Glutamatergic neuron (in vitro differentiated cells): ENCODE data around the gene PAK5. TPM values are rescaled to one million over a fixed set of nuclear protein-coding genes. Genes with fewer than 3 reads are reported as not detected.

Experiments
- DNase-seq: peaks from one replicate; pipeline ENCODE4 v3.0.0; 2022
- H3K27ac Mint-ChIP-seq: one replicate; pipeline ENCODE4 v1.8.0; 2020; ENCODE audit warnings: mild to moderate bottlenecking, mixed read lengths, inconsistent platforms; ENCODE audit not compliant: unreplicated experiment
- H3K27me3 Mint-ChIP-seq: one replicate; pipeline ENCODE4 v1.8.0; 2020; ENCODE audit warnings: mild to moderate bottlenecking, moderate library complexity, mixed read lengths, inconsistent platforms; ENCODE audit not compliant: unreplicated experiment
- H3K36me3 Mint-ChIP-seq: one replicate; pipeline ENCODE4 v1.8.0; 2020; ENCODE audit warnings: mild to moderate bottlenecking, mixed read lengths, inconsistent platforms; ENCODE audit not compliant: unreplicated experiment
- H3K4me1 Mint-ChIP-seq: one replicate; pipeline ENCODE4 v1.8.0; 2020; ENCODE audit warnings: mild to moderate bottlenecking, low read depth, mixed read lengths, inconsistent platforms; ENCODE audit not compliant: unreplicated experiment
- H3K4me3 Mint-ChIP-seq: one replicate; pipeline ENCODE4 v1.8.0; 2020; ENCODE audit warnings: mild to moderate bottlenecking, mixed read lengths, inconsistent platforms; ENCODE audit not compliant: unreplicated experiment
- H3K9me3 Mint-ChIP-seq: one replicate; pipeline ENCODE4 v1.8.0; 2020; ENCODE audit warnings: mild to moderate bottlenecking, moderate library complexity, mixed read lengths, inconsistent platforms; ENCODE audit not compliant: unreplicated experiment
- CTCF ChIP-seq: fragments of 200-600 bp; sonication (generic); IDR thresholded peaks from one replicate; pipeline ENCODE4 v1.5.0; 2021; ENCODE audit not compliant: partially characterized antibody, unreplicated experiment
- total RNA-seq: library from RNA; stranded (reverse); fragmentation: NEBNext Ultra II Directional; extraction: Animal tissue kit (Norgen Biotek cat#: 25700); gene quantifications from one replicate; pipeline ENCODE4 v1.2.1, GENCODE V29; 2021; ENCODE audit not compliant: unreplicated experiment

PAK5 gene
- total RNA-seq, 1 donor from 2014 or later = 6.8 TPM

DNA sequence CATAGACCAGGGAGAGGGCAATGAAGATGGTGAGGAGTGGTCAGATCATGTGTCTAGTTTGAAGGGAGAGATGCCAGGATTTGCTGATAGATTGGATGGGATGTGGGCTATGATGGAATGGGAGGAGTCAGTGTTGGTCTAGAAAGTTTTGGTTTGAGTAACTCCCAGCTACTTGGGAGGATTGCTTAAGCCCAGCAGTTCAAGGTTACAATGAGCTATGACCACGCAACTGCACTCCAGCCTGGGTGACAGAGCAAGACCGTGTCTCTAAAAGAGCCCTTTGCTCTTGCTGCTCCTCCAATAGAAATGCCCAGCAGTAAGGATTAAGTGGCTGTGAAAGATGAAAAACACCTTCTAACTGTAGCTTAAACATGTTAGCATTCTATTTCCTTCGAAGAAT is 342.7 kb downstream of the PAK5 start:
- H3K9me3 Mint-ChIP-seq = no peaks in the 10 kb centered on the region
- H3K27me3 Mint-ChIP-seq = no peaks in the 10 kb centered on the region
- no peak for TF ChIP-seq CTCF
- H3K4me1 Mint-ChIP-seq = no peaks in the 10 kb centered on the region
- no peak overlapping the region for H3K27ac Mint-ChIP-seq
- H3K4me3 Mint-ChIP-seq = no peak overlapping the region
- no peaks in the 10 kb centered on the region for H3K36me3 Mint-ChIP-seq
- no peak for DNase-seq

GRCh38 chr20:9495701-9496100 is 343.2 kb downstream of the PAK5 start:
- no peak for DNase-seq
- Mint-ChIP-seq H3K27ac (no peak overlapping the region), H3K9me3 (no peaks in the 10 kb centered on the region), H3K27me3 (no peaks in the 10 kb centered on the region), H3K36me3 (no peaks in the 10 kb centered on the region), H3K4me1 (no peaks in the 10 kb centered on the region), H3K4me3 (no peak overlapping the region)
- no peak for TF ChIP-seq CTCF

DNA sequence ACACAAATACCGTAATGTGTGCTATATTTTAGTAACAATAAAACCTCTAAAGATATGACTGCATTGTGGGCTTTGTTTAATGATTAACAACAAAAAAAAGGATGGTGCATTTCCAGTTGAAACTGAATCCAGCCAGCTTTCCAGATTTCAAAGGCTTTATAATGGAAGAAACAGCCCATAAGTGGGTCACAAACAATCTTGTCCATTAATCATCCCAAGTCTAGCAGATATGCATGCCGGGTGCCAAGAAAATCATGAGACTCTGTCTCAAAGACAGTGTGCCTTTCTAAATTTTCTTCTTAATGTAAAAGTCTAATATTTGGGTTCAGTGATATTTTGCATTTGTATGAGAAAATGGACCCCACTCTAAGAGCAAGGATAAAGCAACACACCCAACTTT is 345.1 kb downstream of the PAK5 start:
- H3K9me3 Mint-ChIP-seq = no peaks in the 10 kb centered on the region
- no peak overlapping the region for H3K27ac Mint-ChIP-seq
- no peak for DNase-seq
- H3K27me3 Mint-ChIP-seq = no peaks in the 10 kb centered on the region
- no peaks in the 10 kb centered on the region for H3K4me1 Mint-ChIP-seq
- no peaks in the 10 kb centered on the region for H3K36me3 Mint-ChIP-seq
- TF ChIP-seq CTCF = no peak
- no peak overlapping the region for H3K4me3 Mint-ChIP-seq

- H3K36me3 Mint-ChIP-seq = no peaks in the 10 kb centered on the region
- no peak for DNase-seq
- H3K4me3 Mint-ChIP-seq = no peak overlapping the region
- no peaks in the 10 kb centered on the region for H3K9me3 Mint-ChIP-seq
- no peak for TF ChIP-seq CTCF
- no peaks in the 10 kb centered on the region for H3K27me3 Mint-ChIP-seq
- H3K4me1 Mint-ChIP-seq = peaks cover 4% of the 10 kb centered on the region
- no peak overlapping the region for H3K27ac Mint-ChIP-seq
Measured at GRCh38 chr20:9492067-9492466, 346.8 kb downstream of the PAK5 start.

- Mint-ChIP-seq H3K4me3 (no peak overlapping the region), H3K27me3 (peaks cover 3% of the 10 kb centered on the region), H3K36me3 (no peaks in the 10 kb centered on the region), H3K4me1 (peaks cover 4% of the 10 kb centered on the region), H3K9me3 (no peaks in the 10 kb centered on the region), H3K27ac (no peak overlapping the region)
- DNase-seq = no peak
- TF ChIP-seq CTCF = no peak
Measured at GRCh38 chr20:9491324-9491723, 347.6 kb downstream of the PAK5 start.
